PFSK-1 (cell line): ENCODE results near the gene NR4A2.

ENCODE experiments used
- FOXP2 ChIP-seq: optimal IDR thresholded peaks from 2 replicates; pipeline ENCODE3; 2011; ENCODE audit warnings: borderline replicate concordance, control low read depth, inconsistent platforms; ENCODE audit not compliant: insufficient read depth; ENCODE audit errors: extremely low read length, extremely low read depth
- POLR2AphosphoS5 ChIP-seq: IDR thresholded peaks from 2 replicates; pipeline ENCODE4 v1.6.1; 2012; ENCODE audit warnings: low read depth, mild to moderate bottlenecking, control low read depth, low read length, moderate library complexity
- REST ChIP-seq, 2 experiments: IDR thresholded peaks; 2 replicates each; pipeline versions ENCODE4 v1.6.1 to v1.8.0; 2011 to 2012; ENCODE audit warnings: low read depth in 2 of 2, low read length in 2 of 2, control low read depth in 1 of 2, inconsistent platforms in 1 of 2, mild to moderate bottlenecking in 1 of 2, moderate library complexity in 1 of 2; ENCODE audit not compliant: insufficient read depth in 1 of 2
- SIN3A ChIP-seq: IDR thresholded peaks from 2 replicates; pipeline ENCODE4 v1.6.1; 2012; ENCODE audit warnings: mild to moderate bottlenecking, low read length, moderate library complexity, borderline replicate concordance; ENCODE audit not compliant: insufficient read depth

GRCh38 chr2:156379071-156379470 lies 46.5 kb upstream of the NR4A2 start:
- TF ChIP-seq SIN3A (no peak), POLR2AphosphoS5 (no peak), REST (IDR thresholded peaks at IDR 0.05; ENCODE audit: insufficient read depth in 1 of 2, low read depth in 2 of 2, low read length in 2 of 2) (no peak), FOXP2 (no peak)
